Inferior parietal cortex (tissue), 1 donor: ENCODE data around the gene SLC25A21.
"Not testable (repeated sequence)": the region's sequence is repeated elsewhere in the genome, so short reads cannot be mapped to it uniquely, and the experiment has no call there.

Source experiments
- DNase-seq: peaks from one replicate; pipeline ENCODE4 v3.0.0-alpha.2; 2016; ENCODE audit errors: extremely low spot score

The SLC25A21 gene

GRCh38 chr14:37172024-37172869 lies at the start of gene SLC25A21:
SLC25A21 (minus strand) TSS chr14:37172606.
- peak; percentile 76 for DNase-seq

GRCh38 chr14:37221073-37221472 lies 48.7 kb upstream of the SLC25A21 start:
- DNase-seq = no peak

GRCh38 chr14:37215345-37215744 lies 42.9 kb upstream of the SLC25A21 start:
- no peak for DNase-seq

- DNase-seq = no peak
Observed at GRCh38 chr14:37213016-37213415, 40.6 kb upstream of the SLC25A21 start.

GRCh38 chr14:37210448-37210847 lies 38.0 kb upstream of the SLC25A21 start:
- DNase-seq = no peak

GRCh38 chr14:37209617-37210016 lies 37.2 kb upstream of the SLC25A21 start:
- not testable (repeated sequence) for DNase-seq

- DNase-seq = not testable (repeated sequence)
Observed at GRCh38 chr14:37205623-37206605, 33.5 kb upstream of the SLC25A21 start.

GRCh38 chr14:37203423-37203822 lies 31.0 kb upstream of the SLC25A21 start:
- DNase-seq = no peak

- DNase-seq = no peak
Observed at GRCh38 chr14:37202812-37203211, 30.4 kb upstream of the SLC25A21 start.

GRCh38 chr14:37202265-37202664 lies 29.9 kb upstream of the SLC25A21 start:
- DNase-seq = no peak

- no peak for DNase-seq
Observed at GRCh38 chr14:37201724-37202123, 29.3 kb upstream of the SLC25A21 start.

- DNase-seq = no peak
Observed at GRCh38 chr14:37198907-37199306, 26.5 kb upstream of the SLC25A21 start.

GRCh38 chr14:37198273-37198598 lies 25.8 kb upstream of the SLC25A21 start:
- DNase-seq = no peak

- peak; percentile 75 for DNase-seq
Observed at GRCh38 chr14:37197421-37198272, 25.2 kb upstream of the SLC25A21 start, which contains the start of gene MIPOL1. MIPOL1 (plus strand) TSS chr14:37197937; CDS start chr14:37247889, 49,952 bp downstream.

GRCh38 chr14:37196604-37197420 lies 24.4 kb upstream of the SLC25A21 start:
- DNase-seq = no peak

- DNase-seq = no peak
Observed at GRCh38 chr14:37195327-37195726, 22.9 kb upstream of the SLC25A21 start.

- DNase-seq = no peak
Observed at GRCh38 chr14:37194698-37195097, 22.3 kb upstream of the SLC25A21 start.

GRCh38 chr14:37189733-37190132 lies 17.3 kb upstream of the SLC25A21 start:
- DNase-seq = not testable (repeated sequence)

- DNase-seq = not testable (repeated sequence)
Observed at GRCh38 chr14:37187840-37188577, 15.6 kb upstream of the SLC25A21 start.

- DNase-seq = no peak
Observed at GRCh38 chr14:37187294-37187693, 14.9 kb upstream of the SLC25A21 start.
